Measurements from ENCODE around the gene CEP250. TPM values are rescaled to one million over a fixed set of nuclear protein-coding genes. Genes with fewer than 3 reads are reported as not detected.
A peak's percentile ranks its signal among the peaks of the same experiment; 100 is the strongest.

The CEP250 gene
- total RNA-seq, 1 donor from 2014 or later, result 39.4 TPM

DNA sequence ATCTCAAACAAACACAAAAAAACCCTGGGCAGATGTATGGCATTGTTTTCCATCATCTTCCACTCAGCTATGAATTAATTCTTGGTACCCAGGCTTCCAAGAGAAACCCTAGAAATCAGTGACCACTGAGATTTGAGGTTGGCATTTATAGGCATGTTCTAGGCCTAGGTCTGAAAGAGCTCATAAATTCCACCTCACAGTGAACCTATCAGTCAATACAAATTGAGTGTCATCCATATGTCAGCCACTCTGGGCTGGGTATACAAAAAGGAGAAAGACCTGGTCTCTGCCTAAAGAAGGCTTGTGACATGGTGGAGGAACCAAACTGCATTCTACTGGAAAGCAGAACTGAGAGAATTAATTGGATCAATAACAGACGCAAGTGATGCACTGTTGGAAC is 43.9 kb downstream of the CEP250 start:
- H3K27me3 Mint-ChIP-seq (ENCODE audit: unreplicated experiment), result peaks cover 5% of the 10 kb centered on the region
- no peak for DNase-seq
- peaks cover 6% of the 10 kb centered on the region for H3K9me3 Mint-ChIP-seq (ENCODE audit: unreplicated experiment)
- peaks cover 5% of the 10 kb centered on the region for H3K4me1 Mint-ChIP-seq (ENCODE audit: low read depth, unreplicated experiment)
- peaks cover 28% of the 10 kb centered on the region for H3K36me3 Mint-ChIP-seq (ENCODE audit: unreplicated experiment)
- TF ChIP-seq, protein P1, sequence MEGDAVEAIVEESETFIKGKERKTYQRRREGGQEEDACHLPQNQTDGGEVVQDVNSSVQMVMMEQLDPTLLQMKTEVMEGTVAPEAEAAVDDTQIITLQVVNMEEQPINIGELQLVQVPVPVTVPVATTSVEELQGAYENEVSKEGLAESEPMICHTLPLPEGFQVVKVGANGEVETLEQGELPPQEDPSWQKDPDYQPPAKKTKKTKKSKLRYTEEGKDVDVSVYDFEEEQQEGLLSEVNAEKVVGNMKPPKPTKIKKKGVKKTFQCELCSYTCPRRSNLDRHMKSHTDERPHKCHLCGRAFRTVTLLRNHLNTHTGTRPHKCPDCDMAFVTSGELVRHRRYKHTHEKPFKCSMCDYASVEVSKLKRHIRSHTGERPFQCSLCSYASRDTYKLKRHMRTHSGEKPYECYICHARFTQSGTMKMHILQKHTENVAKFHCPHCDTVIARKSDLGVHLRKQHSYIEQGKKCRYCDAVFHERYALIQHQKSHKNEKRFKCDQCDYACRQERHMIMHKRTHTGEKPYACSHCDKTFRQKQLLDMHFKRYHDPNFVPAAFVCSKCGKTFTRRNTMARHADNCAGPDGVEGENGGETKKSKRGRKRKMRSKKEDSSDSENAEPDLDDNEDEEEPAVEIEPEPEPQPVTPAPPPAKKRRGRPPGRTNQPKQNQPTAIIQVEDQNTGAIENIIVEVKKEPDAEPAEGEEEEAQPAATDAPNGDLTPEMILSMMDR (IDR thresholded peaks at IDR 0.05; ENCODE audit: partially characterized antibody, unreplicated experiment), result no peak
- H3K27ac Mint-ChIP-seq (ENCODE audit: unreplicated experiment), result peak overlapping the region; percentile 2
- H3K4me3 Mint-ChIP-seq (ENCODE audit: unreplicated experiment), result no peak overlapping the region

DNA sequence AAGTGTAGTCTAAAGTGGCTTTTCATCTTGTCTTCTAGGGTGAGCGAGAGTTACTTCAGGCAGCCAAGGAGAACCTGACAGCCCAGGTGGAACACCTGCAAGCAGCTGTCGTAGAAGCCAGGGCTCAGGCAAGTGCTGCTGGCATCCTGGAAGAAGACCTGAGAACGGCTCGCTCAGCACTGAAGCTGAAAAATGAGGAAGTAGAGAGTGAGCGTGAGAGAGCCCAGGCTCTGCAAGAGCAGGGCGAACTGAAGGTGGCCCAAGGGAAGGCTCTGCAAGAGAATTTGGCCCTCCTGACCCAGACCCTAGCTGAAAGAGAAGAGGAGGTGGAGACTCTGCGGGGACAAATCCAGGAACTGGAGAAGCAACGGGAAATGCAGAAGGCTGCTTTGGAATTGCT is 47.0 kb downstream of the CEP250 start:
- H3K36me3 Mint-ChIP-seq (ENCODE audit: unreplicated experiment), result peaks cover 26% of the 10 kb centered on the region
- peak overlapping the region; percentile 5 for H3K4me3 Mint-ChIP-seq (ENCODE audit: unreplicated experiment)
- H3K27me3 Mint-ChIP-seq (ENCODE audit: unreplicated experiment), result peaks cover 10% of the 10 kb centered on the region
- DNase-seq, result no peak
- H3K4me1 Mint-ChIP-seq (ENCODE audit: low read depth, unreplicated experiment), result peaks cover 5% of the 10 kb centered on the region
- no peak overlapping the region for H3K27ac Mint-ChIP-seq (ENCODE audit: unreplicated experiment)
- peaks cover 6% of the 10 kb centered on the region for H3K9me3 Mint-ChIP-seq (ENCODE audit: unreplicated experiment)
- TF ChIP-seq, protein P1 (IDR thresholded peaks at IDR 0.05; ENCODE audit: partially characterized antibody, unreplicated experiment), result no peak

DNA sequence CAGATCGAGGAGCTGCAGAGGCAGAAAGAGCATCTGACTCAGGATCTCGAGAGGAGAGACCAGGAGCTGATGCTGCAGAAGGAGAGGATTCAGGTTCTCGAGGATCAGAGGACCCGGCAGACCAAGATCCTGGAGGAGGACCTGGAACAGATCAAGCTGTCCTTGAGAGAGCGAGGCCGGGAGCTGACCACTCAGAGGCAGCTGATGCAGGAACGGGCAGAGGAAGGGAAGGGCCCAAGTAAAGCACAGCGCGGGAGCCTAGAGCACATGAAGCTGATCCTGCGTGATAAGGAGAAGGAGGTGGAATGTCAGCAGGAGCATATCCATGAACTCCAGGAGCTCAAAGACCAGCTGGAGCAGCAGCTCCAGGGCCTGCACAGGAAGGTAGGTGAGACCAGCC is 47.9 kb downstream of the CEP250 start:
- peaks cover 26% of the 10 kb centered on the region for H3K36me3 Mint-ChIP-seq (ENCODE audit: unreplicated experiment)
- peaks cover 2% of the 10 kb centered on the region for H3K4me1 Mint-ChIP-seq (ENCODE audit: low read depth, unreplicated experiment)
- TF ChIP-seq, protein P1 (IDR thresholded peaks at IDR 0.05; ENCODE audit: partially characterized antibody, unreplicated experiment), result no peak
- H3K27ac Mint-ChIP-seq (ENCODE audit: unreplicated experiment), result no peak overlapping the region
- DNase-seq, result no peak
- H3K4me3 Mint-ChIP-seq (ENCODE audit: unreplicated experiment), result no peak overlapping the region
- H3K27me3 Mint-ChIP-seq (ENCODE audit: unreplicated experiment), result peaks cover 10% of the 10 kb centered on the region
- peaks cover 6% of the 10 kb centered on the region for H3K9me3 Mint-ChIP-seq (ENCODE audit: unreplicated experiment)

DNA sequence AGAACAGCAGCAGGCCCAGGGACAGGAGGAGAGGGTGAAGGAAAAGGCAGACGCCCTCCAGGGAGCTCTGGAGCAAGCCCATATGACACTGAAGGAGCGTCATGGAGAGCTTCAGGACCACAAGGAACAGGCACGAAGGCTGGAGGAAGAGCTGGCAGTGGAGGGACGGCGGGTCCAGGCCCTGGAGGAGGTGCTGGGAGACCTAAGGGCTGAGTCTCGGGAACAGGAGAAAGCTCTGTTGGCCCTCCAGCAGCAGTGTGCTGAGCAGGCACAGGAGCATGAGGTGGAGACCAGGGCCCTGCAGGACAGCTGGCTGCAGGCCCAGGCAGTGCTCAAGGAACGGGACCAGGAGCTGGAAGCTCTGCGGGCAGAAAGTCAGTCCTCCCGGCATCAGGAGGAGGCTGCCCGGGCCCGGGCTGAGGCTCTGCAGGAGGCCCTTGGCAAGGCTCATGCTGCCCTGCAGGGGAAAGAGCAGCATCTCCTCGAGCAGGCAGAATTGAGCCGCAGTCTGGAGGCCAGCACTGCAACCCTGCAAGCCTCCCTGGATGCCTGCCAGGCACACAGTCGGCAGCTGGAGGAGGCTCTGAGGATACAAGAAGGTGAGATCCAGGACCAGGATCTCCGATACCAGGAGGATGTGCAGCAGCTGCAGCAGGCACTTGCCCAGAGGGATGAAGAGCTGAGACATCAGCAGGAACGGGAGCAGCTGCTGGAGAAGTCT is 48.6 kb downstream of the CEP250 start:
- Mint-ChIP-seq H3K27ac (ENCODE audit: unreplicated experiment) (peak overlapping the region; percentile 28), H3K4me3 (ENCODE audit: unreplicated experiment) (no peak overlapping the region), H3K36me3 (ENCODE audit: unreplicated experiment) (peaks cover 26% of the 10 kb centered on the region), H3K4me1 (ENCODE audit: low read depth, unreplicated experiment) (peaks cover 2% of the 10 kb centered on the region), H3K27me3 (ENCODE audit: unreplicated experiment) (peaks cover 10% of the 10 kb centered on the region), H3K9me3 (ENCODE audit: unreplicated experiment) (peaks cover 6% of the 10 kb centered on the region)
- TF ChIP-seq, protein P1 (IDR thresholded peaks at IDR 0.05; ENCODE audit: partially characterized antibody, unreplicated experiment), result no peak
- no peak for DNase-seq

DNA sequence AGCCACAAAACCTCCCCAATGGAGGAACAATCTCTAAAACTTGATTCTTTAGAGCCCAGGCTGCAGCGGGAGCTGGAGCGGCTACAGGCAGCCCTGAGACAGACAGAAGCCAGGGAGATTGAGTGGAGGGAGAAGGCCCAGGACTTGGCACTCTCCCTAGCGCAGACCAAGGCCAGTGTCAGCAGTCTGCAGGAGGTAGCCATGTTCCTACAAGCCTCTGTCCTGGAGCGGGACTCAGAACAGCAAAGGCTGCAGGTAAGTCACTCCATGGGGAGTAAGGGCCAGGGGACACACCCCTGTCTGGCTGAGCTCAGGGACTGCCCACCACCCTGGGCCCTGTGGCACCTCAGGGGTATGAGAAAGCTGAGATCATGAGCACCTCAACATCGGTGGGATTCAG is 49.4 kb downstream of the CEP250 start:
- Mint-ChIP-seq H3K4me1 (ENCODE audit: low read depth, unreplicated experiment) (peaks cover under 1% of the 10 kb centered on the region), H3K4me3 (ENCODE audit: unreplicated experiment) (no peak overlapping the region), H3K27ac (ENCODE audit: unreplicated experiment) (no peak overlapping the region), H3K27me3 (ENCODE audit: unreplicated experiment) (peaks cover 10% of the 10 kb centered on the region), H3K9me3 (ENCODE audit: unreplicated experiment) (peaks cover 6% of the 10 kb centered on the region), H3K36me3 (ENCODE audit: unreplicated experiment) (peaks cover 21% of the 10 kb centered on the region)
- DNase-seq, result no peak
- TF ChIP-seq, protein P1 (IDR thresholded peaks at IDR 0.05; ENCODE audit: partially characterized antibody, unreplicated experiment), result no peak

Measured in glutamatergic neuron (in vitro differentiated cells).